ENCODE data around the gene EYA3. TPM values are rescaled to one million over a fixed set of nuclear protein-coding genes. Genes with fewer than 3 reads are reported as not detected.

EYA3 gene
- total and polyA plus RNA-seq, 2 of the 4 experiments (the other 2 are of a cell fraction), result 9.1 to 17.6 TPM

- in situ Hi-C loops (cut with MboI; ENCODE audit: low sequenced_read_pairs), result no loop called here
- Histone ChIP-seq H2AFZ (replicated peaks; ENCODE audit: low read length, poor library complexity) (no peak overlapping the region), H3K4me3 (ENCODE audit: insufficient read depth, low read depth, low read length) (no peak overlapping the region), H4K20me1 (ENCODE audit: insufficient read depth, low read length) (no peaks in the 10 kb centered on the region), H3K9me1 (ENCODE audit: insufficient read depth, low read length) (no peaks in the 10 kb centered on the region), H3K27ac (ENCODE audit: insufficient read depth, low read length) (no peak overlapping the region), H3K4ac (ENCODE audit: low read depth, low read length) (no peak overlapping the region), H3K23ac (ENCODE audit: low read depth, low read length) (no peak overlapping the region), H3K18ac (ENCODE audit: low read depth, low read length) (no peak overlapping the region), H2BK20ac (ENCODE audit: low read depth, low read length) (no peak overlapping the region), H3K36me3 (ENCODE audit: control insufficient read depth, insufficient read depth, low read length) (no peaks in the 10 kb centered on the region), H3K9ac (ENCODE audit: low read depth, low read length) (no peak overlapping the region), H4K8ac (ENCODE audit: low read depth in 2 of 2, low read length in 2 of 2) (no peak overlapping the region), H2AK9ac (replicated peaks; ENCODE audit: low read depth, low read length, poor library complexity) (no peak overlapping the region), H2BK15ac (ENCODE audit: low read depth, low read length) (no peak overlapping the region), H4K5ac (ENCODE audit: low read depth, low read length) (no peak overlapping the region), H4K91ac (ENCODE audit: insufficient read depth, low read depth, low read length) (no peak overlapping the region), H3K14ac (replicated peaks; ENCODE audit: low read depth, low read length) (no peak overlapping the region), H3K9me3 (ENCODE audit: control insufficient read depth, insufficient read depth, low read length) (no peaks in the 10 kb centered on the region), H3K4me2 (ENCODE audit: low read depth, low read length) (no peak overlapping the region), H3K27me3 (ENCODE audit: control insufficient read depth, insufficient read depth, low read length) (peaks cover 16% of the 10 kb centered on the region), H2AK5ac (ENCODE audit: low read depth, low read length) (no peak overlapping the region), H3K56ac (ENCODE audit: extremely low read depth, insufficient read depth, low read length) (no peak overlapping the region), H2BK5ac (ENCODE audit: low read depth, low read length, poor library complexity, severe bottlenecking) (no peak overlapping the region), H3K4me1 (ENCODE audit: control insufficient read depth, insufficient read depth, low read length) (peaks cover 4% of the 10 kb centered on the region), H3K79me1 (ENCODE audit: low read depth in 1 of 2, low read length in 2 of 2) (no peaks in the 10 kb centered on the region), H2BK120ac (ENCODE audit: low read depth, low read length) (no peak overlapping the region)
- CTCF ChIA-PET, result interaction anchor here (1.5 kb wide), 1 partner anchor 10 kb away, joined by 5 read pairs; no protein-coding TSS in a partner anchor
- no CpG with 5 or more reads among the region's 6 CpGs for WGBS, 2 experiments (ENCODE audit: extremely low coverage in 2 of 2, insufficient read length in 1 of 2)
- POLR2A ChIA-PET (ENCODE audit: unreplicated experiment), result no interaction called here
- TF ChIP-seq MXI1 (IDR thresholded peaks at IDR 0.05; ENCODE audit: borderline replicate concordance, low read depth, low read length) (no peak), RFX5 (IDR thresholded peaks at IDR 0.05; ENCODE audit: low read depth, low read length) (no peak), CTCF (conservative IDR thresholded peaks at IDR 0.05; ENCODE audit: low read depth, low read length) (no peak), RCOR1 (IDR thresholded peaks at IDR 0.05; ENCODE audit: insufficient replicate concordance, low read length) (no peak), FOS (IDR thresholded peaks at IDR 0.05; ENCODE audit: low read depth, low read length) (no peak), CEBPB (IDR thresholded peaks at IDR 0.05; ENCODE audit: low read depth, low read length) (no peak), NFE2L2 (IDR thresholded peaks at IDR 0.05; ENCODE audit: low read depth, low read length) (no peak), MAFK (IDR thresholded peaks at IDR 0.05; ENCODE audit: low read depth, low read length) (no peak), MAZ (IDR thresholded peaks at IDR 0.05; ENCODE audit: borderline replicate concordance, low read depth, low read length) (no peak), POLR2A (IDR thresholded peaks at IDR 0.05; ENCODE audit: low read depth, low read length) (no peak), SMC3 (IDR thresholded peaks at IDR 0.05; ENCODE audit: low read depth, low read length) (no peak)
- TF ChIP-seq, protein P1, sequence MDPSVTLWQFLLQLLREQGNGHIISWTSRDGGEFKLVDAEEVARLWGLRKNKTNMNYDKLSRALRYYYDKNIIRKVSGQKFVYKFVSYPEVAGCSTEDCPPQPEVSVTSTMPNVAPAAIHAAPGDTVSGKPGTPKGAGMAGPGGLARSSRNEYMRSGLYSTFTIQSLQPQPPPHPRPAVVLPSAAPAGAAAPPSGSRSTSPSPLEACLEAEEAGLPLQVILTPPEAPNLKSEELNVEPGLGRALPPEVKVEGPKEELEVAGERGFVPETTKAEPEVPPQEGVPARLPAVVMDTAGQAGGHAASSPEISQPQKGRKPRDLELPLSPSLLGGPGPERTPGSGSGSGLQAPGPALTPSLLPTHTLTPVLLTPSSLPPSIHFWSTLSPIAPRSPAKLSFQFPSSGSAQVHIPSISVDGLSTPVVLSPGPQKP (IDR thresholded peaks at IDR 0.05; ENCODE audit: borderline replicate concordance, low read depth, low read length), result no peak
- intact Hi-C loops (cut with micrococcal nuclease), result no loop called here
- no peak for DNase-seq
- dilution Hi-C loops (cut with HindIII; ENCODE audit: low sequenced_read_pairs, unreplicated experiment), result no loop called here
- ATAC-seq (ENCODE audit: low read depth), result no peak
- no TSS peak for BruUV-seq (replicated peaks)
These were observed 157.2 kb downstream of the EYA3 start for GRCh38 chr1:27931184-27931583.

Data from IMR-90 (cell line).